Central memory CD4-positive, alpha-beta T cell (primary cell): ENCODE results near the gene POMGNT1.
A peak's percentile ranks its signal among the peaks of the same experiment; 100 is the strongest.

Experiments used
- DNase-seq: peaks from one replicate; pipeline ENCODE4 v3.0.0; 2022

Gene POMGNT1

DNA sequence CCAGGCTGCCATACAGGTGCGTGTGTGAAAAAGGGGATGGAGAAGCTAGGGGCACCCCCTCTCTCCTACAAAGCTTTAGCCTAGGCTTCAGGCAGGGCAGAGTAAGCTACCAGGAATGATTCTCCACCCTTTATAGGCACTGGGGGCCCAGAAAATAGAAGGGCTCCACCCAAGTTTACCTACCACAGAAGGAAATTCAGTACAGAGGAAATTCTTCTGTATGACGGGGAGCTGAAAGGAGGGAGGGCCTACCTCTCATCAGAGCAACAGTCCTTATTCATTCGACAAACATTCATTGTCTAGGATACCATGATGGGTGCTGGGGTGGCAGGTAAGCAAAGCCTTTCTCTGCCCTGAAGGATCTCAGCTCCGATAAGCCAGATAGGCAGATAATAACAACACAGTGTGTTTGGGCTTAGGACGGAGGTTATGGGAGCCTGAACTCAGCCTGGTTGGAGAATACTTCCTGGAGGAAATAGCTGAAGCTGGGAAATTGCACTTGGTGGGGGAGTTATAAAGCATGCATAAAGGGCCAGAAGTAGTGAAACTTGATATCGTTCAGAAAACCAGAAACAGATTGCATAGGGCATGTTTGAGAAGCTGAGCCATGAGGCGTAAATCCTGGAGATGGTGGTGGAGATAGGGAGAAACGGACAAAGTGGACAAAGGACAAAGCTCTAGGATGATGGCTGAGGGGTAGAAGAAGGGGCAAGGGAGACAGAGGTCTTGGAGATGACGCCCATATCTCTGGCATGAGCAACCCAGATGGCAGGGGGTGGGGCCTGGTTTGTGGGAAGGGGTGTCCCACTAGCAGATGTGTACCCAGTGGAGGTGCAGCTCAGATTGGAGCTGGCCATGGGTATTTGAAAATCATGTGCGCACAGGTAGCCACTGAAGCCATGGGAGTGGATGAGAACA lies 16.6 kb downstream of the POMGNT1 start:
- DNase-seq, result no peak

DNA sequence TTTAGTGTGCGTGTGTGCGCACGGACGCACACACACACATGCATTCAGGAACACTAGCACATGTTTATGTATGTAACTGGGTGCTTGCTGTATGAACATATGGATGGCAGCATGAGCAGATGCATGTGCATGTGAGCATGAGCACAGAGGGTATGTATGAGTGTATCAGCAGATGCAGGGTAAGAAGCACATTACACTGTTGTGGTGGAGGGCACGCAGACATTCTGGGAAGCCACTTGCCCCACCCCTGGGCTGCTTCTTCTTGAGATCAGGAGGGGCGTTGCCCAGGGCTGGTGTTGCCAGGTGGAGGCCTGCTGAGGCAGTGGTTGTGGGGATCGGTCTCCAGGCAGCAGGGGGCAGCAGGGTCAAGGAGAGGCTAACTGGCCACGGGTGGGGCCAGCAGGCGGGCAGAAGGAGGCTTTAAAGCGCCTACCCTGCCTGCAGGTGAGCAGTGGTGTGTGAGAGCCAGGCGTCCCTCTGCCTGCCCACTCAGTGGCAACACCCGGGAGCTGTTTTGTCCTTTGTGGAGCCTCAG lies 18.1 kb downstream of the POMGNT1 start:
- no peak for DNase-seq

DNA sequence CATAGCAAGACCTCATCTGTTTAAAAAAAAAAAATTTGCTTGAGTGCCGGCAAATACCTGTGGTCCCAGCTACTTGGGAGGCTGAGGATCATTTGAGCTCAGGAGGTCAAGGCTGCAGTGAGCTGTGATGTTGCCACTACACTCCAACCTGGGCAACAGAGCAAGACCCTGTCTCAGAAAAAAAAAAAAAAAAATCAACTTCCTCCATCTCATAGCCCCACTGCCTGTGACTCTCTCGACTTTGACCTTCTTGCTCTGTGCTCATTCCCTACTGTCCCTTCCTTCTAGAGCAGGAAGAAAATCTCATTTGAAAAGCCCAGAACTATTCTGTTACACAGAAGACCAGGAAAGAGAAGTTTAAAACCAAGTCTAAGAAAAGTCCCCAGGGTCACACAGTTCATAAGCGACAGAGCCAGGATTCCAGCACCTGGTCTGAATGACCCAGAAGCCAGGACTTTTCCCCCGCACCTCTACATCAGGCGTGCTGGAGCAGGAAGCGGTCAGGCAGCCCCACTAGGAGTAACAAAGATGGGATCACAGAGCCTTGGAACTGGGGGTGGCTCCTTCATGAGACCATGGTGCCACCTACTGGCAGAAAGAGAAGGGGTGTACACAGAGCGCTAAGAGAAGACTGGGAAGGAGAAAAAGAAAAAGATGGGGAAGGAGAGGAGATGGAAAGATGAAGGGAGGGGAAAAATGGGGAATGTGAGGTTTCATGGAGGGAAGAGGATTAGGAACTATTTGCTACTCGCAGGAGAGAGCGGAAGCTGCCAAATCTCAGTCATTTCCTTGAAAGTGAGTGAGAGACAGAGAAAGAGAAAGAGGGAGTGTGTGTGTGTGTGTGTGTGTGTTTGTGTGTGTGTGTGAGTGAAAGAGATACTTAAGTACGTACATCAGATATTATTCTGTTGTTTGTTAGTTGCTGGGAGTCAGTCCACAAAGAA lies 18.8 kb downstream of the POMGNT1 start:
- peak; percentile 51 for DNase-seq

DNA sequence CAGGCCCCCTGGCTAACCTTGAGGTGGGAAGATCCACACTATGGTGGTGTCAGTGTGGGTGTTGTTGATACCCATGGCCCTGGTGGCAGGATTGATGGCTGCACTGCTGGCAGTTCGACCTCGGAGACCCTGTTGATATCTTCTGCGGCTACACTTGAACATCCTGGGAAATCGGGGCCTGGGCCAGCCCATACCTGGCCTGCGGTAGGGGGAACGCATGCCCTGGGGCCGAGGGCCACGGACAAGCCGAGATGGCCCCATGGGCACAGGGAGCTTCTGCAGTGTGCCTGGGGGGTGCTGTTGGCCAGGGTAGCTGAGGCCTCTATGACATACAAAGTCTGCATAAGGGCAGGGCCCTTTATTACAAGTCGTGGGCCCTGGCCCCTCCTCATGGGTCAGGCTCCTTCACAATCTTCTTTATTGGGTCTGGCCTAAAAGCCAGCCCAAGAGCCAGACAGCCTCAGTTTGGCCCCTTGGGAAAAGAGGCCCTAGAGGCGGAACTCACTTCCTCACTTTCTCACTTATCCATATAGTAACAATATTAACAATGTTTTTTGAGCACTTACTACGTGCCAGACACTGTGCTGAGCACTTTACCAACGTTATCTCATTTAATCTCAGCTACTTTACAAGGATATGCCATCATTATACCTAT lies 21.9 kb downstream of the POMGNT1 start, which contains the start of gene P3R3URF:
P3R3URF (minus strand) TSS at position 278 of the 655 bp plus-strand sequence; CDS start at position 261, 17 bp downstream.
- DNase-seq, result no peak

DNA sequence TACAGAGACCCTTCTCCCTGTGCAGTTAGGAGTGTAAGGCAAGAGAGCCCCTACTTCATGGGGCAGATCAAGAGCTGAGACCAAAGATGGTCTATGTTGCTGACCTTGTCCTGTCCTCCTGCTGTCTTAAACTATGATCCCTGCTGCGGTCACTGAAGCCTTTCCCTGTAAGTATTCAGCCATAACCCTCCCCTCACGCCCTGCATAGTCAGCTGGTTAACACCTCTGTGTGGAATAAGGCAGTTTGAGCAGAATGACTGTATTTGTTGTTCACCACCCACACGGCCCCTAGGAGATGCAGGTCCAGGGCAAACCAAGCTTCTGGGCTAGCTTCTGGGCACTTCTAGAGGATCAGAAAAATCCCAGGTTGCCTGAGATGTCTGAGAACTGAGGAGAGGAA lies 23.0 kb downstream of the POMGNT1 start:
- DNase-seq, result no peak

DNA sequence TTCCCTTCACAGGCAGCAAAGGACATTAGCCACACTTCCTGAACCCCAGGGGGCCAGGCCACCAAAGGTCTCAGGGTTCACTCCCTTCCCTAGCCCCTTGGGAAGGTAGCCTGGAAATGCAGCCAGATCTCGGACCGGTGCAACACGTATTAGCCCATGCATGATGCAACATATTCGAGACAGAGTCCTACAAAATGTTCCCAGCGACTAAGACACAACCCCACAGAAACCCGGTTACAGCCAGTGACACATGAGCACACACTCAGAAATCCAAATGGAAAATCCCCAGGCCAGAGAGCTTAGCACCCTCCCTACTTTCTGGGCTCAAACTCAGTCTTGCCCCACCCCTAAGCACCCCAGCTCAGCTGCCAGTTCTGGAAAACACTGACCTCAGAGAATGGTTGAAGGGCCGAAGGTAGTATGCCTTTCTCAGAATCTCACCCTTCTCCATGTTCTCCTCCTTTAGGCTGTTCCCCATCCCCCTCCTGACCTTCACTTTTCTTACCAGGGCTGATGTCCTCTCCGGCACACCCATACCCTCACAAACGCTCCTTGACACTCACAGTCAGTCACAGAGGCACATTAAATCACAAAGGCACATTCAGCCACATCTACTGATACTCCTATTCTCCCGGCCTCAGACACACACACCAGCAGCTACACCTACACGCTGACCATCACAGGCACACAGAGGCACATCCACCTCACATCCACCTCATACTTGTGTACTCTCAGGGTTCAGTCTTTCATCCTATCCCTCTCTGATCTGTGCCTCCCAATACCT lies 23.6 kb downstream of the POMGNT1 start, which contains the start of gene TSPAN1:
TSPAN1 (plus strand) TSS at position 640 of the 784 bp plus-strand sequence. CDS start 6,021 bp downstream, outside the sequence.
- DNase-seq, result no peak

DNA sequence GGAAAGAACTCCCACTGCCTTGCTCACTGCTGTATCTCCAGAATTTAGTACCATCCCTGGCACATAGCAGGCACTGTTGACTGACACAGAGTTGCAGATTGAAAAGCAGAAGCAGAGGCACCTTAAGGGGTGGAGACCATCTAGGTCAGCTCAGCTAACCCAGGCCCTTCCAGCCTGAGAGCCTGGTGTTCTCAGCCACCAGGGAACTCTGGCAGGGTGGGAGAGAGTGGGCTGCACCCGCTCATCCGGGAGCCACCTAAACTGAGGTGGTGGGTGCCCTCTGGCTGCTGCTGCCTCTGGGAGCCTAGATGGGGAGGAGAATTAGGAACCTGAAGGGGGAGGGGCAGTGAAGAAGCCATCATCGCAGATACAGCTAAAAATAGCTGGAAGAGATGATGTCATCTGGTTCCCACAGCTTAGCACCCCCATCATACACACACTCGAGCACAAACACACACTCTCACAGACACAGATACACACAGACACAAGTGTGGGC lies 24.8 kb downstream of the POMGNT1 start:
- no peak for DNase-seq

DNA sequence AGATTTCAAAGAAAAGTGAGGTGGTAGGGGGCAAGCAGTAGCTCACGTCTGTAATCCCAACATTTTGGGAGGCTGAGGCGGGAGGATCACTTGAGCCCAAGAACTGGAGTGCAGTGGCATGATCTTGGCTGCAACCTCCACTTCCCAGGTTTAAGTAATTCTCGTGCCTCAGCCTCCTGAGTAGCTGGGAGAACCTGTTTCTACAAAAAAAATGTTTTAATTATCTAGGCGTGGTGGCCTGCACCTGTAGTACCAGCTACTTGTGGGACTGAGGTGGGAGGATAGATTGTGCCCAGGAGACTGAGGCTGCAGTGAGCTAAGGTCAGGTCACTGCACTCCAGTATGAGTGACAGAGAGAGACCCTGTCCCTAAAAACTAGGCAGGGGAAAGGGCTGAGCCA lies 25.9 kb downstream of the POMGNT1 start:
- no peak for DNase-seq

DNA sequence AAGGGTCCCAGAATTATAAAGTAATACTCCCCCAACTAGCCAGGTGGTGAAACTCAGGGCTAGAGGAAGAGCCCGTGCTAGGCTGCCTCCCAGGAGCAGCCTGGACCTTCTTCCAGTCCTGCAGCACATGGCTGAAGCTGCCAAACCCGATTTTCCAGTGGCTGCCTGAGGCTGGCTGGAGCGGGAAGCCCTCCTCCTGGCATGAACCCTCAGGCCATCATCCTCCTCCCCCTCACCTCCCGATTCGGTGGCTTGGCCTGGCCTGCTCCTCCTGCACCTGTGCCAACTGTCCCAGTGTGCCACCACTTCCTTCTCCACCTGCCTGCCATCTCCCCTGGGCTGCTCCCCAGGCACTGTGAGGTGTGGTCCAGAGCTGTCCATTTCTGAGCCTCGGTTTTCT lies 26.4 kb downstream of the POMGNT1 start:
- no peak for DNase-seq

DNA sequence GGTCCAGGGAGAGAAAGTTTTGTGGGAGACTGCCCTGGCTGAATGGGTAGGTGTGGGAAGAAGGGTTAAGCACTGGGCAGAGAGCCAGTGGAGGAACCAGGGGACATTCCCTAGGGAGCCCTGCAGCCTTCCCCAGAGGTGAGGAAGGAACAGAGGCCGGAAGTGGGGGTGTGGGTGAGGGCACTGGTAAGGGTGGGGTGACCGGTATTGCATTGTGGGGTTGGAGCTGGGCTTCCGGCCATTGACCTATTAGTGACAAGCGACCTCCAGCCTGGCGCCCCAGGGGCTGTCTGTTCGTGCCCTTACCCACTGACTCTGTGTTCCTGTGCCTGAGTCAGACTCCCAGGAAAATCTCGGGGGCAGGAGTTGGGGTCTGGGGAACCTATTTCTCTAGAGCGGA lies 26.9 kb downstream of the POMGNT1 start:
- DNase-seq, result no peak

DNA sequence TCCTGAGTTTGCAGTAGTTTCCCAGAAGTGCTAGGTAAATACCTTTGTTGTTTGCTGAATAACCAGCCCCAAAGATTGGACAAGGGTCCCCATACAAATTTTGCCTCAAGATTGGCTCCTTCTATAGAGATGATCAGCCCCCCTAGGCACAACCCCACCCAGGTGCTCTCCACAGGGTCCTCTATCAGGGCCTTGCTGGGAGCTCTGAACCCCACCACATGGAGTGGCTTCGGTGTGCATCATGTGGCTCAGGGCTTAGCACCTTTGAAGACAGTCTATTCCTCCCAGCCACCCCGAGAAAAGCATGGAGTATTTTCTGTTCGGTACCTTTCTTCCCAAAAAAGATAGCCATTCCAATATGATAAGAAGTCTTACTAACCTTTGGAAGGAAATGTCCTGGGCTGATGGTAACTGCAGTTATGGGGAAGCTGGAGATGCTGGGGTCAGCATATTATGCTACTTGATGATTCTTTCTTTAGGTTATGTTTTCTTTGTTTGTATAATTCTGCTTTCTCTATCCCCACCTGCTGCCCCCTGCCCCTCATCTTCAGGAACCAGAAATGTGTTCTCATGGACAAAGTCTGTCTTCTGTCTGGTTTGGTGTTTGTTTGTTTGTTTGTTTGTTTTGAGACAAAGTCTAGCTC lies 28.3 kb downstream of the POMGNT1 start:
- no peak for DNase-seq

DNA sequence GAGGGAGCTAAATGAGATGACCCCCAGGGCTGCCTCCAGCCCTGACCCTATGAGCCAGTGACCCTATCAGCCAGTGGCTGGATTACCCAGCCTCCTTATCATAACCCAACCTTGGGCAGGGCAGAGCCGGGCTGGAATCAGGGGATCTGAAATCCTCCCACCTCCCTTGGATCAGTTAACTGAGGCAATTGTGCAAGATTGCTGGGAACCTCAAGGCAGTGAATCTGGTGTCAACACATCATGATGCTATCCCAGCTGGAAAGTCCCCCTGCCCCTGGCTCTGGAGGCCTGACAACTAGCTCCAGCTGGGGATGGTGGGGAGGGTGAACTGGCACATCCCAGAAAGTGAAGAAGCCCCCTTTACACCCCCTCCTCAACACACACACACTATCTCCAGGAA lies 29.8 kb downstream of the POMGNT1 start:
- no peak for DNase-seq

DNA sequence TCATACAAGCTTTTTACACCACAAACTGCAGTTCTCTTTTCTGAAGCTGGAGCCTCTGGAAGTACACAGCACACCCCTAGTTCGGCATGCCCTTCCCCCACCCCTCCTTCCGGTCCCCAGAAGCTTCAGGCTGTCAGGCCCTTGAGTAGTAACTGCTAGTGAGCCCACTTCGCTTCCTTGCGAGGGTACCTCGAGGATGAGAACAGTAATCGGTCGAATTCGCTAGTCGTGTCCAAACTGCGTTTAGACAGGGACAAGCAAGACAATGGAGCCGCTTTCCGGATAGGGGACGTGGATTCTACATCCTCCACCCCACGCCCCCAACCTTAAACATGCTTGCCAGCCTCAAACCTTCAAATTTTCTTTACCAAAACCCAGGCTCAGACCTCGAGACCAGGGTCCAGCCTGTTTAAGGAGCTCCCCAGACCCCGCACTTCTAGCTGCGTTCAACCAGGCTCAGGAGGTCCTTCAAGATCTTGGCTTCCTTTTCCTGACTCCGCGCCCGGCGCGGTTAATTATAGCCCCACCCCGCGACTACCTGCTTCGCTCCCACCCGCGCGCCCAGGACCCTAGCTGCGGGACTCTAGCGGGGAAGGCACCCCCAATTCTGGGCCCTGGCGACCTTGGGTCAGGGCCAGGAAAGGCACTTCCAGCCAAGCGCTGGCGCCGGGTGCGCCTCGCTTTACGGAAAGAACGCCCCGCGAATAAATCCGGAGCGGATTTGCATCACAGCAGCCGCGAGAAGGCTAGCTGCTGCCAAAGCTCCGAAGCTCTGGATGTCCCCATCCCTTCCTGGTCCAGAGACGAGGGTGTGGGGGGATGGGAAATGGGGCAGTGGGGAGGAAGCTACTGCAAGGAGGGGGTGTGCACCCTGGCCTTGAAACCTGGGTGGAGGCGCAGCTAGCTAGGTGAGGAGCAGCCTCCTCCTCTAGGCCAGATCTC lies 31.4 kb downstream of the POMGNT1 start:
- peak; percentile 23 for DNase-seq

DNA sequence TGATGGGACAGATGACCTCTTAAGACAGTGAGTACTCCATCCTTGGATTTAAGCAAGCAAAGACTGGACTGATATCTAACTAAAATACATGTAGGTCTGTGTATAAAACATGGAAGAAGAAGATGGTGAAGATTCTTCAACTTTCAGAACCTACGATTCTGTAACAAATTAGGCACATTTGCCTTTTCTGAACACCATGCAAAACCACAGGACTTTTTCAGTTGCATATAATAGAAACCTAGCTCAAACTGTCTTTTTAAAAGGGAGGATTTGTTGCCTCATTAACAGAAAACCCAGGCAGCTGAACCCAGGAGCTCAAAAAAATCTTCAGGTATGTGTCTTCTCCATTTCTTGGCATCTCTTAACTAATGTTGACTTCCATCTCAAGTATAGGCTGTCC lies 38.0 kb downstream of the POMGNT1 start:
- no peak for DNase-seq

DNA sequence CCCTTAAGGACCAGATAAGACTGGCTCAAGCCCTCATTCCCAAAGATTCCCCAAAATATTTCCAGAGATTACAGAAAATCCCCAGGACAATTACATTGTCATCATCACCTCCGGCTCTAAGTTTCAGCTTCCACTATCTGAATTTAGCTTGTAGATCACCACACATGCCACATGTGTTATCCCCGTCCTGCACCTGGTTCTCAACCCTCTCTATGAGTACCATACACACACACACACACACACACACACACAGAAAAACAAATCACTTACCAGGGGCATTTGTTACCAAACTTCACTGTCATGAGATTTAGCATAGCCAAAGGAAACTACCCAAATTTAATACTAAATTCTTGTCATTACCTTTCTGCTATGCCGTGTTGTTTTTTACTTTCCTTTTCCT lies 38.7 kb downstream of the POMGNT1 start:
- no peak for DNase-seq

DNA sequence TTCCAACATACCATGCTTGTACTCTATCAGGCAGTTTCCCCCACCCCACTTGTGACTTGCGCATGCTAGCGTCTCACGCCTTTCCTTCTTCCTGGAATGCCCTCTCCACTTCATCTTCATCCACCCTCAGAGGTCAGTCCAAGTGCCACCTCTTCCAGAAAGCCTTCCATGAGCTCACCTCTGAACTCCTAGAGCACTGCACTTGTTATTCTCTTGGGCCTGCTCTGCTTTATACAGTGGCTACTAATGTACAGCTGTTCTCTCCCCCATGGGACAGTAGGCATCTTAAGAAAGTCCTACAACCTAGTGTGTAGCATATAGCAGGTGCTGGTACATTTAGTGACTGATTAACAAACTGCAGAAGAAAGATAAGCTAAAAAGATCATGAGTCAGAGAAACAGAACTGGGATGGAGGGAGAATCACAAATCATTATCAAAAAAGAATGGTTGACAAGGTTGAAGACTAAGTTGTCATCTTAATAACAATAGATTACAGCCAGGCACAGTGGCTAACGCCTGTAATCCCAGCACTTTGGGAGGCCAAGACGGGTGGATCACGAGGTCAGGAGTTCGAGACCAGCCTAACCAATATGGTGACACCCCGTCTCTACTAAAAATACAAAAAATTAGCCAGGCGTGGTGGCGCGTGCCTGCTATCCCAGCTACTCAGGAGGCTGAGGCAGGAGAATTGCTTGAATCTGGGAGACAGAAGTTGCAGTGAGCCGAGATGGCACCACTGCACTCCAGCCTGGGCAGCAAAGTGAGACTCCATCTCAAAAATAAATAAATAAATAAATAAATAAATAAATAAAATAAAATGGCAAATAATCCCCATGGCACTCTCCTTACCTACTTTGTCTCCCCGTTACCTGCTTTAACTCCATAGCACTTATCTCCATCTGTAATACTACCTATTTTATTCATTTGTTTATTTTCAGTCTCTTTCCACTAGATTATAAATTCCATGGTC lies 39.6 kb downstream of the POMGNT1 start:
- no peak for DNase-seq

DNA sequence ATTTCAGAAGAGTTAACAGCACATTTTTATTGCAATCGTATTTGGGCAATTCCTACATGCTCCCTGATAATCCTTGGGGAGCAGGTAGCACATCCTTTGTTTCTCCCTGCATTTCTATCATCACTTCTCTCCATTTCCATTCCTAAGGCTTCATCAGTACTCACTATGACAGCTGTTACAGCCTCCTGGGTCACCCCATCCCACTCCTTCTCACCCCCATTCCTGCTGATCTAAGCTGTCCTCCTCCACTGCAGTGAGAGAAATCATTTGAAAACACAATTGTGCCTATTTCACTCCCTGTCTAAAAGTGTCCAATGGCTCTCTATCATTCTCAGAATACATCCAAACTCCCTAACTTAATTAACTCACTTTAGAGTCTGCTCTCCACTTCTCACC lies 40.3 kb downstream of the POMGNT1 start:
- DNase-seq, result no peak

DNA sequence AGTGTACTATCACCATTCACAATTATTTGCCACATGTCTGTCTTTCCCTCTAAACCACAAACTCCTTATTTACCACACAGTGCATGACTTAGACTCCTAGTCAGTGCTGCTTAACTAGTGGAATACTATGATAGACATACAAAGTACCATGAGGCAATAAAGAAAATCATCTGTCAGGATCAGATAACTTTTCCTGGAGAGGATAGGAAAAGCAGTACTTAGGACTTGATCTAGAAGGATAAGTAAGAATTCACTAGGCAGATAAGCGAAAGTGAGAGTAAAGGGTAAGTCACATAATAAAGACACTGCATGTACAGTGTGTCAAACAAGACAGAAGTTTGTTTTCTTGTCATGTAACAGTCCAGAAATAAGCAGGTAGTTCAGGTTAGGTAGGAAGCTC lies 44.5 kb downstream of the POMGNT1 start:
- DNase-seq, result no peak

DNA sequence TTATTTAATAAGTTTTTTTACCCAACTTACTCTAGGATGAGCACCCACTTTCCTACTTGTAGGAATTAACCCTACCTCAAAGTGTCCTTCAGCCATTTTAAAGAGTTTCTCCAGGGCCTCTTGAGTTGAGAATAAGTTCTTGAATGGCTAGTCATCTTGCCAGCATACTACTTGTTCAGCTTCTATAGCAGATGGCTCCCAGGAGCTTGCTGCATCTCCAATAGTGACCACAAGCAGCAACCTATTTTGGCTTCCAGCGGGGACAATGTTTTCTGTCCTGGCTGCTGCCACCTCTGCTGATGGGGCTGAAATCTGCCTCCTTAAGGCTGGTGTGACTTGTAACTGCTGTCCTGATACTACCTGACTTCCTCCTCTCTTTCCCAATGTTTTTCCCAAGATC lies 45.0 kb downstream of the POMGNT1 start:
- DNase-seq, result no peak
